KG1 (cell line): Measurements from ENCODE around the gene NUP98.
"Not testable (repeated sequence)": the region's sequence is repeated elsewhere in the genome, so short reads cannot be mapped to it uniquely, and the experiment has no call there.

Experiments used
- DNase-seq: peaks from one replicate; lab custom pipeline; 2025; lab: John Stamatoyannopoulos, UW

The NUP98 gene

DNA sequence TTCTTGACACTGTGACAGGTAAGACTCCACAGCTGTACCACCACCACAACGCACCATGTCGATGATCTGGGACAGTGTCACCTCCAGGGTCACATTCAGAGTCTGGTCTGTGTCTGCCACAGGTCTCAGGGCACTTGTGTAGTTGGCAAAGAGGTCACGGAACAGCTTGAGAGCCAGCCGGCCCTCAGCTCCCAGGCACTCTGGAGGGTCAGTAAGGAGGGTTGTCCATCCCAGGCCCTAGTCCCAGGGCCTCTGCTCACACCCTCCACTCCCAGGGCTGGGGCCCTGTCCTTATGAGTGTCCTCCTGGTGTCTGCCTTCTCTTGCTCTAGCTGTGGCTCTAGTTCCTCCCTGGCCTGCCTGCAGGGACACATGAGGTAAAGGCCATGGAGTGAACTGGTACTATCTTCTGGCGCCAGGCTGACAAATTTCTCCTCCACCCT, 127.6 kb downstream of the NUP98 start:
- DNase-seq, result no peak

DNA sequence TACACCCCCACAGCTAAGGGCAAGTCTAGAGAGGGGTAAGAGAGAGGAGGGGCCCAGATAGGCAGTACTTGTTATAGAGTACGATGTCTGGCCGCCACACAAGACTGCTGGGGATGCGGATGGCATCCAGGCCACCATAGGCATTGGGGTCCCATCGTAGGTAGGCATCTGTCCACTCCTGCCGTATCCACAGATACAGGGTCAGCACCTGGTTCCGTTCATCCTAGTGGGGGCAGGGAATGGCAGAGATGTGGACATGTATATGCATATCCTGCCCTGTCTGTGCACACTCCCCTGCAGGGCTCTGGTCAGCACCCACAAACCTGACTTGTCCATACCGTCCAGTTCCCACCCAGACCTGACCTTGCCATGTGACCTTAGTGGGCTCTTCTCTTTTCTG, 128.2 kb downstream of the NUP98 start:
- DNase-seq, result no peak

DNA sequence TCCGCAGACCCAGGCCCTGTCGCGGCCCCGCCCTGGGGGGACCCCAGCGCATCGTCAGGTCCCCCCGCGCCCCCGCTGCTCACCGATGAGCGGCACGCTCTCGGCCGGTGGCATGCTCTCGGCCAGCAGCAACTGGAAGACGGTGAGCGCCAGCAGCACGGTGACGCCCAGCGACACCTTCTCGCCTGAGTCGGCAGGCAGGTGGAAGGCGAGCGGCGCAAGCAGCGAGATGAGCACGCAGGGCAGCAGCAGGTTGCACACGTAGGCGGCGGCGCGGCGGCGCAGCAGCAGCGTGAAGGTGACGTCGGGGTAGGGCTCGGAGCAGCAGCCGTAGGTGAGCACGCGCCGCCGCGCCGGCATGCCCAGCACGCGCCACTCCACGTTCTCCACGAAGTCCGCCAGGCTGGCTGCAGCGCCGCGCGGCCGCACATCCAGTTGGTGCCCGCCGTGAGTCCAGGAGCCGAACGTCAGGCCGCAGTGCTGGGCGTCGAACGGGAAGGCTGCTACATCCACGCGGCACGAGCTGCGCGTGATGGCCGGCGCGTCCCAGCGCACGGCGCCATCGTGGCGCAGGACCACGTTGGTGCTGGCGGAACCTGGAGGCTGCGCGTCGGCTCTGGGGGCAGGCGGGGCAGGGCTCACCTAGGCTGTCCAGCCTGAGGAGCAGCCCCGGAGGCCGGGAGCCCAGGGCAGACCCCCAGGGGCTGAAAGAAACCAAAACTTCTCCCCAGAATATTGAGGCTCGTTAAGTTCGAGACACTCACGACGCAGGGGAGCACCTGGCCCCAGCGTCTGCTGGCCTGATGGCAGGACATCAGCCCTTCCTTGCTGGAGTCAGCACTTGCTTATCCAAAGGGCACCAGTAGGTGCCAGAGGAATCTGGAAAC, 130.0 kb downstream of the NUP98 start:
- DNase-seq, result no peak

DNA sequence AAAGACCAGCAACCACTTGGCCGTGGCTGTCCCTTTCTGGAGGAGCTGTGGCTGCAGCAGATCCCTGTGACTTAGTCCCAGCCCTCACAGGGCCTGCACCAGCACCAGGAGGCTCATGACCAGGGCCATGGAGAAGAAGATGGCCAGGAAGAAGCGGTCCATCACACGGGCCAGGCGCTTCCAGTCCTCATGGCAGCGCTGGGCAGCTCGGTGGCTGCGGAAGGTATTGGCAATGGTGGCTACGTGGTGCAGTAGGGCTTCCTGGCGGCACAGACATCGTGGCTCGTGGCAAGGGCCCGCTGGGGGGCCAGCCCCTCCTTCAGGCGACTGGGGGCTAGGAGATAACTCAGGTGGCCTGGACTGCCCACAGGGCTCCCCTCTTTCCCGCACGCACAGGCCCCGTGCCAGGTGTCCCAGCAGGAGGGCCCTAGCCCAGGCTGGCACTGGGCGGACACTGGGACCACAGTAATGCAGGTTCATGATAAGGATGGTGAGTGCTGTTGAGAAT, 131.3 kb downstream of the NUP98 start:
- DNase-seq, result no peak

DNA sequence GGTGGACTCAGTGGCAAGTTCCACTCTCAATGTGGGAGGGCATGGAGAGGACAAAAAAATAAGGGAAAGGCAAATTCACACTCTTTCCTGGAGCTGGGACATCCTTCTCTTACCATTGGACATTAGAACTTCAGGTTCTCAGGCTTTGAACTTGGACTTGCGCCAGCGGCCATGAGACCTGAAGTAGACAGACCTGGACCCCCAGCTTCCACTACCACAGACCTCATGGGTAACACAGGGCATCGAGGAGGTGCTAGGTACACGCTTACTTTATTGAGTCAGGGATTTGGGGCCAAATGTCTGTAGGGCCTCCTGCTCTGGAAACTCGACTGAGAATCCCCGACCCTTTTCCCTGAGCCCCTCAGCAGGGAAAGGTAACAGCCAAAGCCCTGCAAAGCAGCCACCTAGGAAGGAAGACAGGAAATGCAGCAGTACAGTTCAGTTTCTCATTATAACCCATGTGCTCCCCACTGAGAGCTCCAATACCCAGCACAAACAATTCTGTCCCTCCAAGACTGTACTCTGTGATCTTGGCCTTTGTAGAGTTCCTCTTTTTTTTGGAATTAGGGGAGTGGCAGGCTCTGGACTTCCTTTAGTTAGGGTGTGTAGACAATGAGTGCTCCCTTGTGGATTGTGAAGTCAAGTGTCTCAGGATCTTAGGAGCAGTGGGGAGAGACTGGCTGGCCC, 131.9 kb downstream of the NUP98 start:
- no peak for DNase-seq

DNA sequence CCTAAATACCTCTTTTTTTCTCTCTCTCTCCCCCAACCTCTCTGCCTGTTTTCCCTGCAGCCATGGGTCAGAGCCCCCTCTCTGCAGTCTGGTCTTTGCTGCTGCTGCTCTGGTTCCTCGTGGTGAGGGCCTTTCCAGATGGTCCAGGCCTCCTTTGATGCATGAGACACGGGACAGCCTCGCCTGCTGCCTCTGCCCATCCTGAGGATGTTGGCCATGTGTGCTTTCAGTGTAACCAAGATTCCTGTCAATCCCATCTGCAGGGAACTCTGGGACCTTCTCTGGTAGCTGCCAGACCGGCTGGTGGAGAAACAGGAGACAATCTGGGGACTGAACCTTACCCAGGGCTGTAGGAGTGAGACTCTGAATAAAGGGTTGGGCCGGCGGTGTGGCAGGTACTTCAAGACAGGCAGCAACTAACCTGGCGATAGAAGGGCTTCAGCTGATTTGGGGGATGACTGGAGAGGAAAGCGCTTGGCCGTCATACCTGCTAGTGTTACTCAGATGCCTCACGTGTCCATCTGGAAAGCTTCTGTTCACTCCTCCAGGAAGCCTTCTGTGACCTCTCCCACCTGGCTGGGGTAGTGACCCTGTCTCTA, 133.2 kb downstream of the NUP98 start:
- no peak for DNase-seq

DNA sequence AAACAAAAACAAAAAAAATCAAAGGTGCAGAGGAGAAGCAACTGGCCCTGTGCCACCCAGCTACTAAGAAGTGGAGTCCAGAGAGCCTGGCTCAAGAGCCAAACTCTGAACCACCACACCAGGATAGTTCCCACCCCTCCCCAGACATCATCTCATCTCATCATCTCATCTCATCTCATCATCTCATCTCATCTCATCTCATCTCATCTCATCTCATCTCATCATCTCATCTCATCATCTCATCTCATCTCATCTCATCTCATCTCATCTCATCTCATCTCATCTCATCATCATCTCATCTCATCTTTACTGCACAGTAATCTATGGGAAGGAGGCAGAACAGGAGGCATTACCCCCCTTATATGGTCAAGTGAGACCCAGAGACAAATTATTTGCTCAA, 134.5 kb downstream of the NUP98 start:
- DNase-seq, result no peak

DNA sequence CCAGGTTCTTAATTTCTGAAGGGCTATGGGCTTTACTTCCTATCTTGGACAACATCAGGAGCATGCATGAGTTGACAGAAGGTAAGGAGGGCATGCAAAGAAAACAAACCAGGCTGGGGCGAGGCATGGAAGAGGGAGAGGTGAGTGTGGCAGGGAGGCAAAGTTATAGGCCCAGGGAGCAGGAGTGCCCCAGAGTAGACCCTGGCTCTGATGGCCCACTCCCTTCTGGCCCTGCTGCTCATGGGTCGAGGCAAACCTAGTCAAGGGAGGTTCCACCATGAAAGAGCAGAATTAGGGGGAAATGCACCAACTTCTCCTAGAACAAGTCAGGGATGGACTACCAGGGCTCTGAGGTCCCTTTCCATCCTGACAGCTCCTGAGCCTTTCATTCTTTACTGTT, 136.4 kb downstream of the NUP98 start:
- DNase-seq, result no peak

DNA sequence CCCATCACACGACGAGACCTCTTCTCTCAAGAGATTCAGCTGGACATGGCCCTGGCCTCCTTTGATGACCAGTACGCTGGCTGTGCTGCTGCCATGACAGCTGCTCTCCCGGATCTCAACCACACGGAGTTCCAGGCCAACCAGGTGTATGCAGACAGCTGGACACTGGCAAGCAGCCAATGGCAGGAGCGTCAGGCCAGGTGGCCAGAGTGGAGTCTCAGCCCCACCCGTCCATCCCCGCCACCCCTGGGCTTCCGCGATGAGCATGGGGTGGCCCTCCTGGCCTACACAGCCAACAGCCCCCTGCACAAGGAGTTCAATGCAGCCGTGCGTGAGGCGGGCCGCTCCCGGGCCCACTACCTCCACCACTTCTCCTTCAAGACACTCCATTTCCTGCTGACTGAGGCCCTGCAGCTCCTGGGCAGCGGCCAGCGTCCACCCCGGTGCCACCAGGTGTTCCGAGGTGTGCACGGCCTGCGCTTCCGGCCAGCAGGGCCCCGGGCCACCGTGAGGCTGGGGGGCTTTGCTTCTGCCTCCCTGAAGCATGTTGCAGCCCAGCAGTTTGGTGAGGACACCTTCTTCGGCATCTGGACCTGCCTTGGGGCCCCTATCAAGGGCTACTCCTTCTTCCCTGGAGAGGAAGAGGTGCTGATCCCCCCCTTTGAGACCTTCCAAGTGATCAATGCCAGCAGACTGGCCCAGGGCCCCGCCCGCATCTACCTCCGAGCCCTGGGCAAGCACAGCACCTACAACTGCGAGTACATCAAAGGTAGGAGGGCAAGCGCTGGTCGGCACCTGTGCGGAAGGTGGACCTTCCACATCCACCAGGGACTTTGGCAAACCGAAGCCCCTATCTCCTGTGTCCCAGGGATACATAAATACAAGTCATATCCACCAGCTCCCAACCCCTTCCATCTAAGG, 137.5 kb downstream of the NUP98 start:
- no peak for DNase-seq

DNA sequence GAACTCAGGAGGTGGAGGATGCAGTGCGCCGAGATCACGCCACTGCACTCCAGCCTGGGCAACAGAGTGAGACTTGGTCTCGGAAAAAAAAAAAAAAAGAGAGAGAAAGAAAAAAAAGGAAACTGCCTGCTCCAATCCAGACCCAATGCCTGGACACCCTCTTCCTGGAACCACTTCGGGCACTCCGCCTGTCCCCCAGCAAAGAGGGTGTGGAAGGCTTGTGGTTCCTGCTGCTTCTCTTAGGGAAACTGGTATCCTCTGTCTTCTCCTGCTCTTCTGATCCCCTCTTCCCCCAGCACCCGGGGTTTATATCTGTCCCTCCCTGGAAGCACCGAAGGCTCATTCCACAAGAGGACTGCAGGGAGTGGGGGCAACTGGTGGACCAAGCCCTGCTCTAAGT, 139.1 kb downstream of the NUP98 start:
- no peak for DNase-seq

DNA sequence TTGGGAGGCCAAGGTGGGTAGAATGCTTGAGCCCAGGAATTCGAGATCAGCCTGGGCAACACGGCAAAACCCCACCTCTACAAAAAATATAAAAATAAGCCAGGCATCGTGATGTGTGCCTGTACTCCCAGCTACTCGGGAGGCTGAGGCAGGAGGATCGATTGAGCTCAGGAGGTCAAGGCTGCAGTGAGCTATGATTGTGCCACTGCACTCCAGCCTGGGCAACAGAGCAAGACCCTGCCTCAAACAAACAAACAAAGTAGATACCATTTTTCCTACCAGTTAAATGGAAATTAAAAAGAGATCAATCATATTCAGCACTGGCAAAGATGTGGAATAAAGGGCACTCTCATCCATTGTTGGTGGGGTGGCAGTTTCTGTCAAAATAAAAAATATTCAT, 140.0 kb downstream of the NUP98 start:
- DNase-seq, result not testable (repeated sequence)

DNA sequence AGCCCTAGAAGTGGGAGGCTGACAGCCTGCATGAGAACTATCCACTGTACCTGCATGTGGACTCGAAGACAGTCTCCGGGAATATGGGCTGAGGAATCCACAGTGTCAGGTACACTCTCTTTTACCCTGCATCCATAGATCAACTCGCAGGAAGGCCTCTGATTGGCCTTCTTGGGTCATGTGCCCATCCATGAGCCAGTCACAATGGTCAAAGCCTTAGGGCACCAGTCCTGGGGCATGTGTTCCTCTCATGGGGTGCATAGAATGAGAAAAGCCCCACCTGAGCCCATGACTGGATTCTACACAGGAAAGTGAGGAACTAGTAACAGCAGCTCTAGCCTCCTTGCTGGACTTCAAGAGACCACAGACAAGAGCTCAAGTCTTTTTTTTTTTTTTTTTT, 141.8 kb downstream of the NUP98 start:
- DNase-seq, result no peak

DNA sequence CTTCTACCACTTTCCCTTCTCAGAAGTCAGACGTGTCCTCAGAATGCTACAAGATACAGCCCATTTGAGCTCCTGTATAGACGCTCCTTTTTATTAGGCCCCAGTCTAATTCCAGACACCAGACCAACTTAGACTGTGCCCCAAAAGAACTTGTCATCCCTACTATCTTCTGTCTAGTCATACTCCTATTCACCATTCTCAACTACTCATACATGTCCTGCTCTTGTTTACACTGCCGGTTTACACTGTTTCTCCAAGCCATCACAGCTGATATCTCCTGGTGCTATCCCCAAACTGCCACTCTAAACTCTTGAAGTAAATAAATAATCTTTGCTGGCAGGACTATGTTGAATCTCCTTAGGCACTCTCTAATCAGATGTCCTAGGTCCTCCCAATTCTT, 144.8 kb downstream of the NUP98 start:
- not testable (repeated sequence) for DNase-seq

DNA sequence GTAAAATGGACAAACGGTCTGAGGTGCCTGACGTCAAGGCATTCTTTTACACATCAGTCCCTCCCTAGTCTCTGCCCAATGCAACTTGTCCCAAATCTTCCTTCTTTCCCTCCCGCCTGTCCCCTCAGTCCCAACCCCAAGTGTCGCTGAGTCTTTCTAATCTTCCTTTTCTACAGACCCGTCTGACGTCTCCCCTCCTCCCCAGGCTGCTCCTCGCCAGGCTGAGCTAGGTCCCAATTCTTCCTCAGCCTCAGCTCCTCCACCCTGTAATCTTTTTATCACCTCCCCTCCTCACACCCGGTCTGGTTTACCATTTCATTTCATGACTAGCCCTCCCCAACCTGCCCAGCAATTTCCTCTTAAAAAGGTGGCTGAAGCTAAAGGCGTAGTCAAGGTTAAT, 148.0 kb downstream of the NUP98 start:
- not testable (repeated sequence) for DNase-seq

DNA sequence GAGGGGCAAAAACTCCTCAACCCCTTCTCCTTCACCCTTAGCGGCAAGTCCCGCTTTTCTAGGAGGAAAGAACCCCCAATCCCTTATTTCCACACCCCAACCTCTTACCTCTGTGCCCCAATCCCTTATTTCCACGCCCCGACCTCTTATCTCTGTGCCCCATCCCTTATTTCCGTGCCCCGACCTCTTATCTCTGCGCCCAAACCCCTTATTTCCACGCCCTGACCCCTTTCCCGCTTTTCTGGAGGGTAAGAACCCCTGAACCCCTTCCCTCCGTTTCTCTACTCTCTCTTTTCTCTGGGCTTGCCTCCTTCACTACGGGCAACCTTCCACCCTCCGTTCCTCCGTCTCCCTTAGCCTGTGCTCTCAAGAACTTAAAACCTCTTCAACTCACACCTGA, 148.5 kb downstream of the NUP98 start:
- DNase-seq, result not testable (repeated sequence)

DNA sequence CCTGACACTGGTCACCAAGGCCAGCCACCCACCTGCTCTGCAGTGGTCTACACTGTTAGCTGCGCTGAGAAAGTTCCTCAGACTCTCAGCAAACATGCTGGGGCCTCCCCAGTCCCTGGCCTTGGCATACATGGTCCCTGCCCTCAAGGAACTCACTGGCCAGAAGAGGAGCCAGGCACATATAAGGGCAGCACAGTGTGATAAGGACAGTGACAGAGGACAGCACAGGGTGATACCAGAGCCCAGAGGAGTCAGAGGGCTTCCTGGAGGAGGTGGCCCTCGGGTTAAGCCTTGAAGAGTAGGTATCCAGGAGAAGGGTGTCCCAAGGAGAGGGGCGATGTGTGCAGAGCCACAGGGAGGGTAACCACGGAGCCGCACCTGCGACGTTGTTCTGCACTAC, 151.8 kb downstream of the NUP98 start:
- DNase-seq, result no peak

DNA sequence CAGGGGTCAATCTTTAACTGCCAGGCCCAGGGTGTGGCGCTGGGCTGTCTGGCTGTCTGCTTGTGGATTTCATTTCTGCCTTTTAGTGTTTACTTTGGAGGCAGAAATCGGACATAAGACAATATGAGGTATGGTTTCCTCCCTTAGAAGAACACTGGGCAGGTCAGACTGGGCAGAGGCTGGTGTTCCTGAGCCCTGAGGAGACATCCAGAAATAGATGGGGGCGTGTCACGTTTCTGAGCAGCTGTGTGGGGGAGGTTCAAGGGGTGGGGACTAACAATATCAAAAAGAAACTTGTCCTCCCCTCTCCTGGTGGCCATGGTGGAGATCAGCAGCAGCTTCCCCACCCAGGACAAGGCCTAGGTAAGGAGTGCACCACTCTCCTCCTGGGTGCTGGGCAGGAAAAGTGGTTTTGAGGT, 152.5 kb downstream of the NUP98 start, which contains the start of gene ART1:
Gene ART1 (plus strand): TSS at position 312 of the 419 bp plus-strand sequence. CDS start 14,086 bp downstream, outside the sequence.
- no peak for DNase-seq

DNA sequence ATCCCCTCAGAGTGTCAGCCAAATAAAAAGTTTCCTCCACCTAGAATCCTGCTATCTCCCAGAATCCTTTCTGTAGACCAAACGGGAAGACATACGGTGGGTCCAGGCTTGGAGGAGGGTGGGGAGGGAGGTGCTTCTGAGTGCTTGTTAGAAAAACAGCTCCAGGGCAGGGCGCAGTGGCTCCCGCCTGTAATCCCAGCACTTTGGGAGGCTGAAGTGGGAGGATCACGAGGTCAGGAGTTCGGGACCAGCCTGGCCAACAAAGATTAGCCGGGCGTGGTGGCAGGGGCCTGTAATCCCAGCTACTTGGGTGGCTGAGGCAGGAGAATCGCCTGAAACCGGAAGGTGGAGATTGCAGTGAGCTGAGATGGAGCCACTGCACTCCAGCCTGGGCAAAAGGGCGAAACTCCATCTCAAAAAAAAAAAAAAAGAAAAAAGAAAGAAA, 154.2 kb downstream of the NUP98 start:
- DNase-seq, result not testable (repeated sequence)

DNA sequence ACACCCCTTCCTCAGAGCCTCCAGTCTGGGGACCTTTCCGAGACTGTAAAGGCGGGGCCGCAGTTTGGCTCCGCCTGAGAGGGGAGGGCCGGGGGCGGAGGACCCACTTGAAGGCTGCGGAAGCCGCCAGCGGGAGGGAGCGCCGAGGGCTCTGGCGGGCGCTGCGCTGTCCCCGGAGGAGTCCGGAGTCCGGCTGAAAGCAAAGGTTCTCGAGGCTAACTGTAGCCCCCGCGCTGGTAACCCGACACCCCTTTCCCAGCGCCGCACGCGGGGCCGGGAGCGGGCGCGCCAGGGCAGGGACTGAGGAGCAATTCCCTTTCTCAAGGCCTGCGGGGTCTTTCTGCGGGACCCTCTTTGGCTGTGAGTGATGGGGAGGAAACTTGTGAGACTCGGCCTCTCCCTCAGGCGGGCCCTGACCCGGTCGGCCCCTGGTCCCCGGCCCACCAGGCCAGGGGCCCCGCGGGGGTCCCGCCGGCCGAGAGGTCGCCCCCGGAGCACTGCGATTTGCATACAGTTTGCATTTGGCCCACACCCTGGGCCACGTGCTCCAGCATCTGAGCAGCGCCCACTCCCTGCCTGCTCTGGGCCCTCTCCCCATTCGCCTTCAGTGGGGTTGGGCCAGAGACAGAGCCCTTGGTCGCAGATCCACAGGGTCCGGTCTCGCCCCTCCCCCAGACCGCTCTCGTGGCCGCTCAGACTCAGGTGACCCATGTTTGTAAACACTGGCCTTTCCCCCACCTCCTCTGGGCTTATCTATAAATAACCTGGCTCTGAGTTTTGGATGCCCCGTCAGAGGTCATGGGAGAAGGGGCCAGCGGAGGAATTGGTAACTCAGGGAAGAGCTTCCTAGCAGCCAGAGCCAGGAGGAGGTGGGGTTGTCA, 155.0 kb downstream of the NUP98 start:
- no peak for DNase-seq

DNA sequence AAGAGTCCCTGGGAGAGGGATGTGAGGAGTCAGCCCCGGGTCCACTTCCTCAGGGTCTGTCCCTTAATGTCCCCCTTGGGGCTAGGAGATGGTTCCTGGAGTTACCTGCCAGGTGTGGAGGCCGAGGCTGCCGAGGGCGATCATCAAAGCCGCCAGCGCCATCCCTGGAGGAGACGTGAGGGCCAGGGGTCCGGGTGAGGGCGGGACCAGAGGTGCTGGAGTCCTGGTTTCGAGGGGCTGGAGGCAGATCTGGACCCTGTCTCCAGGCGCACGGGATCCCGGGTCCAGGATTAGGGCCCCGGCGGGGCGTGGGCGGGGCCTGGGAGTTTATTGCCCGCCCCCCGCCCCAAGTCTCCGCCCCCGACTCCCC, 155.7 kb downstream of the NUP98 start, which contains the start of gene ART5:
Gene ART5 (minus strand): TSS at position 292 of the 370 bp plus-strand sequence. CDS start 130 bp downstream, at position 162.
- no peak for DNase-seq
